GM12878 (cell line): ENCODE measurements around the gene SOX14. TPM values are rescaled to one million over a fixed set of nuclear protein-coding genes. Genes with fewer than 3 reads are reported as not detected.

Experiments
- ATAC-seq: fragments of 200-7000 bp; cut with Tn5 transposase; 3 replicates; pipeline ENCODE4 v1.9.1; 2020; ENCODE audit warnings: mild to moderate bottlenecking, moderate library complexity
- BruUV-seq: library from RNA; stranded (reverse); fragments of 400-500 nt; replicated peaks from 2 replicates; lab custom pipeline; 2021; lab: Mats Ljungman, UMichigan
- CTCF ChIA-PET: fragments of 300-600 bp; sonication (Branson Sonifier 250); formaldehyde crosslinking; extraction: SDS; loops from one replicate; lab custom pipeline; 2021; ENCODE audit warnings: inconsistent platforms; lab: Yijun Ruan, JAX
- POLR2A ChIA-PET: fragments of 350-600 bp; formaldehyde crosslinking; extraction: SDS; loops from one replicate; lab custom pipeline; 2021; ENCODE audit warnings: inconsistent platforms; lab: Charles Lee
- RAD21 ChIA-PET: fragments of 300-600 bp; sonication (Branson Sonifier 250); formaldehyde crosslinking; loops from one replicate; lab custom pipeline; 2023; ENCODE audit warnings: antibody characterized with exemption; ENCODE audit not compliant: unreplicated experiment; lab: Charles Lee
- SMC1A ChIA-PET: fragments of 300-600 bp; sonication (Branson Sonifier 250); formaldehyde crosslinking; loops from one replicate; lab custom pipeline; 2023; ENCODE audit not compliant: unreplicated experiment, uncharacterized antibody; lab: Charles Lee
- DNase-seq: peaks from one replicate; pipeline ENCODE4 v3.0.0-alpha.2; 2011; ENCODE audit warnings: low read depth, low spot score
- FAIRE-seq: peaks from 3 replicates; lab custom pipeline; 2011; peaks lifted over from hg19 to GRCh38; lab: Jason Lieb, UNC
- H2AFZ ChIP-seq: 2 replicates; pipeline ENCODE4 v1.6.0; 2011; ENCODE audit warnings: low read depth, low read length, control low read depth; ENCODE audit not compliant: control insufficient read depth
- H3K27ac ChIP-seq: 2 replicates; pipeline ENCODE4 v1.5.1; 2011; ENCODE audit warnings: control low read depth; ENCODE audit not compliant: control insufficient read depth, insufficient read depth
- H3K27me3 ChIP-seq, 2 experiments: replicated peaks in 1 of 2; 2 replicates each; pipeline versions ENCODE4 v1.6.0 to v1.6.1; 2011; ENCODE audit warnings: low read length in 1 of 2; ENCODE audit not compliant: control insufficient read depth in 2 of 2, insufficient read depth in 2 of 2
- H3K36me3 ChIP-seq, 2 experiments: 2 replicates each; pipeline ENCODE4 v1.5.1; 2011; ENCODE audit warnings: low read length in 1 of 2; ENCODE audit not compliant: control insufficient read depth in 2 of 2, insufficient read depth in 2 of 2
- H3K4me1 ChIP-seq: 2 replicates; pipeline ENCODE4 v1.6.1; 2011; ENCODE audit warnings: mild to moderate bottlenecking, low read length, moderate library complexity, mixed read lengths; ENCODE audit not compliant: control insufficient read depth, insufficient read depth
- H3K4me2 ChIP-seq: 2 replicates; pipeline ENCODE4 v1.6.0; 2011; ENCODE audit warnings: control low read depth; ENCODE audit not compliant: control insufficient read depth, insufficient read depth
- H3K4me3 ChIP-seq: fragments of 200-600 bp; sonication (generic); 2 replicates; pipeline ENCODE4 v1.5.1; 2016
- H3K79me2 ChIP-seq: 2 replicates; pipeline ENCODE4 v1.6.0; 2011; ENCODE audit warnings: low read length; ENCODE audit not compliant: control insufficient read depth, insufficient read depth
- H3K9ac ChIP-seq: 2 replicates; pipeline ENCODE4 v1.8.0; 2011; ENCODE audit warnings: low read length, control low read depth, mixed read lengths; ENCODE audit not compliant: control insufficient read depth, insufficient read depth
- H3K9me3 ChIP-seq: replicated peaks from 3 replicates; pipeline ENCODE4 v1.5.1; 2011; ENCODE audit warnings: mild to moderate bottlenecking, low read length; ENCODE audit not compliant: control insufficient read depth, insufficient read depth
- H4K20me1 ChIP-seq: 2 replicates; pipeline ENCODE4 v1.6.0; 2011; ENCODE audit not compliant: control insufficient read depth, insufficient read depth
- BACH1 ChIP-seq: fragments of 450-650 bp; IDR thresholded peaks from 2 replicates; pipeline ENCODE4 v1.6.1; 2017; ENCODE audit warnings: mild to moderate bottlenecking, borderline replicate concordance
- CHD4 ChIP-seq: fragments of 200-600 bp; sonication (generic); IDR thresholded peaks from 2 replicates; pipeline ENCODE4 v1.6.1; 2016; ENCODE audit warnings: mild to moderate bottlenecking
- DPF2 ChIP-seq: fragments of 450-650 bp; IDR thresholded peaks from 2 replicates; pipeline ENCODE4 v1.6.1; 2017; ENCODE audit warnings: mild to moderate bottlenecking
- MXI1 ChIP-seq: fragments of 150-350 bp; IDR thresholded peaks from 2 replicates; pipeline ENCODE4 v1.6.1; 2011; ENCODE audit warnings: low read depth, mild to moderate bottlenecking, inconsistent platforms, low read length, improper control_type of control experiment
- NFYB ChIP-seq: IDR thresholded peaks from 2 replicates; pipeline ENCODE4 v1.6.1; 2011; ENCODE audit warnings: low read depth, mild to moderate bottlenecking, low read length, improper control_type of control experiment, moderate library complexity; ENCODE audit not compliant: insufficient read depth
- NR2C2 ChIP-seq: IDR thresholded peaks from 2 replicates; pipeline ENCODE4 v1.6.1; 2011; ENCODE audit warnings: borderline replicate concordance, low read depth; ENCODE audit not compliant: control insufficient read depth, insufficient read length
- RBBP5 ChIP-seq: fragments of 200-600 bp; sonication (generic); conservative IDR thresholded peaks from 2 replicates; pipeline ENCODE4 v1.6.1; 2016
- SUPT20H ChIP-seq: IDR thresholded peaks from 2 replicates; pipeline ENCODE4 v1.6.1; 2011; ENCODE audit warnings: low read depth, mild to moderate bottlenecking, low read length, moderate library complexity, borderline replicate concordance; ENCODE audit not compliant: control insufficient read depth
- WGBS: methylation state at CpG from one replicate; pipeline ENCODE4 v1.1.6; 2016; ENCODE audit warnings: low lambda C conversion rate; ENCODE audit not compliant: insufficient replicate concordance, insufficient coverage; ENCODE audit errors: missing lambda C conversion rate; 5-methylcytosine and 5-hydroxymethylcytosine counted together
- in situ Hi-C: fragments of 300-500 bp; cut with MboI; formaldehyde crosslinking; loops from 9 replicates; pipeline ENCODE4 v1.14.3; 2018; ENCODE audit warnings: mixed read lengths
- intact Hi-C: fragments of 100-400 bp; cut with micrococcal nuclease; formaldehyde crosslinking; loops from one replicate; pipeline ENCODE4 v1.14.2; 2022; ENCODE audit not compliant: unreplicated experiment
- polyA plus RNA-seq, 11 experiments: library from polyadenylated mRNA; depleted of rRNA in 4 of 11; unstranded in 6 of 11; stranded (reverse) in 5 of 11; fragments of >200 nt; fragmentation: Nextera tagmentation in 4 of 11; fragmentation: Illumina TruSeq in 1 of 11; extraction: Ambion mirVana in 4 of 11; extraction: Trizol in 1 of 11; gene quantifications; 1 replicate in 1 of 11; 2 replicates in 10 of 11; pipeline versions ENCODE4 v1.2.1 to v1.2.3, GENCODE V29; 2011 to 2016; ENCODE audit warnings: inconsistent platforms in 2 of 11, missing spikeins in 2 of 11, low read depth in 1 of 11
- total RNA-seq, 4 experiments: library from RNA; depleted of rRNA in 3 of 4; stranded (reverse); fragments of >200 nt in 3 of 4; fragmentation: Illumina TruSeq in 1 of 4; extraction: Trizol in 1 of 4; gene quantifications; 2 replicates each; pipeline versions ENCODE4 v1.2.1 to v1.2.3, GENCODE V29; 2013 to 2021
- TF ChIP-seq, protein P1 (sequence below): fragments of 450-650 bp; IDR thresholded peaks from 2 replicates; pipeline ENCODE4 v1.6.1; 2017; ENCODE audit warnings: mild to moderate bottlenecking, low read depth, inconsistent platforms; ENCODE audit not compliant: poor library complexity, severe bottlenecking
- TF ChIP-seq, protein P2 (sequence below): fragments of 150-350 bp; IDR thresholded peaks from 2 replicates; pipeline ENCODE4 v1.6.1; 2016; ENCODE audit warnings: low read depth, low read length
- TF ChIP-seq, protein P3 (sequence below): IDR thresholded peaks from 2 replicates; pipeline ENCODE4 v1.6.1; 2012; ENCODE audit warnings: mild to moderate bottlenecking, low read depth, low read length

The SOX14 gene
- total and polyA plus RNA-seq, 10 of the 15 experiments (the other 5 are each of a cell fraction or from before 2014, with no cell fraction given) = 0.11 TPM; not detected in 9

DNA sequence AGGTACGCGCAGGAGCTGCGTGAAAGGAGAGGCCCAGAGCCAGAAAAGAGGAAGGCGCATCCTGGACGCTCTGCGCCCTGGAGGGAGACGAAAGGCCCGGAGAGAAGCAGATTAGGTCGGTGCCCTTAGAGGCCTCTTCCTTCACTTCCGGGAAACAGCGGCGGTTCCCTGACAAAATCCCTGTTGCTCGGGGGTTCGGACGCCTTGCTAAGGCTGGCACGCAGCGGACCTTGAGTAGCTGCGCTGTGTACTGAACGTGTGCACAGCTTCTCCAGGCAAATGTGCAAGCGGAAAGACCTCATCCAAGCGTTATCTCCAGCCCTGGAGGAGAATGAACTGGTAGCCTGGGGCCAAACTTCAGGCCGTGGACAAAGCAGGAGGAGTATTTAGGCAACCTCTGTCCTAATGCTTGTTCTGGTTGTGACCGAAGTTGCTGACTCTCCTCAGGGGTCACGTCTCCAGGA, 3.0 kb upstream of the SOX14 start (continued):
- no peak for TF ChIP-seq CHD4
- TF ChIP-seq, all 136 proteins: peak for 0

DNA sequence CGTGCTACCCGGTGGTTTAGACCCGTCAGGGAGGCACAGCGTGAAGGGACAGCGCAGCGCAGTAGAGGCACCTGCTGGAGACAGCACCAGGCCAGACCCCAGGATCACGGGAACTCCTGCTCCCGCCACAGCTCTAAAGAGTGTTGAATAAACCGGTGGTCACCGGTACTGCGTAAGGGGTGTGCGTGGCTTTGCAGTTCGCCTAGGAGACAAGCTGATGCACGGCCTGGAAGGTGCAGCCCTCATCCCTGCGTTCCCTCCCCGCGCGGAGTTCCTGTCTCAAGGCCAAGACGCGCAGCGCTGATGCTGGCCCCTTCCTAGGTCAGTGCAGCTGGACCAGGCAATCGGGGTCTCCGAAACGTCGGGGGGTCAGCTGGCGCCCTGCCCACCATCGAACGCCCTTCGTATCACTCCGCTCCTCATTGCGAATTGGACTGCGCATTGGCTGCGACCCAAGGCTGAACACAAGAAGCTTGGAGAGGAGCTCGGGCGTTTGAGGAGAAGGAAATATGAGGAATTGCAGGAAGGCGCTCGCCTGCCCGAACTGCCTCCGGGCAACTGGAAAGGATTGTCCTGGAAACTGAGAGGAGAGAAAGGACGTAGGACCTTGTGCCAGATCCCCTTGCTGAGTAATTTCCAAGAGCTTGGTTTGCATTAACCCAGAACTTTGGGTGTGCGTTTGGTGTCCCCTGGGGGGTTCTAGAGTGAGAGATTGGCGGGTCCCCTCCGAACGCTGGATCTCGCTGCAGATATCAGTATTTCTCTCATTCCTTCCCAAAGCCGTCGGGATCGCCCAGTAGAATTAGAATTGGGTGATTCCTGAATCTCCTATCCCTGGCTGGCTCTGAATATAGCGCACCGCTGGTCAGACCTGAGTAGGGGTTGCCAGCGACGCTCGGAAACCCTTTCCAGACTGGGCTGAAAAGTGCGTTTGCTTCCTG, 2.3 kb upstream of the SOX14 start:
- intact Hi-C loops = no loop called here
- H4K20me1 ChIP-seq = no peaks in the 10 kb centered on the region
- H2AFZ ChIP-seq = no peak overlapping the region
- ATAC-seq (no peak), FAIRE-seq (no peak), DNase-seq (no peak)
- no peaks in the 10 kb centered on the region for H3K36me3 ChIP-seq
- WGBS = 12% methylated on average over 54 of the region's 54 CpGs
- POLR2A ChIA-PET = no interaction called here
- SMC1A ChIA-PET = no interaction called here
- no peaks in the 10 kb centered on the region; the same call in 2 of the 3 replicates for H3K9me3 ChIP-seq
- RAD21 ChIA-PET = no interaction called here
- peaks cover 16 to 17% of the 10 kb centered on the region in 2 experiments for H3K27me3 ChIP-seq
- in situ Hi-C loops = loop anchor here (25.0 kb wide), 1 partner anchor 1175 kb away; the partner anchor contains the start of genes FOXL2 and FOXL2NB
- CTCF ChIA-PET = no interaction called here
- H3K27ac ChIP-seq = no peak overlapping the region
- no peaks in the 10 kb centered on the region for H3K4me1 ChIP-seq
- H3K4me3 ChIP-seq = no peak overlapping the region
- BruUV-seq = no TSS peak
- H3K4me2 ChIP-seq = no peak overlapping the region
- no peaks in the 10 kb centered on the region for H3K79me2 ChIP-seq
- no peak overlapping the region for H3K9ac ChIP-seq
- TF ChIP-seq, protein P1, sequence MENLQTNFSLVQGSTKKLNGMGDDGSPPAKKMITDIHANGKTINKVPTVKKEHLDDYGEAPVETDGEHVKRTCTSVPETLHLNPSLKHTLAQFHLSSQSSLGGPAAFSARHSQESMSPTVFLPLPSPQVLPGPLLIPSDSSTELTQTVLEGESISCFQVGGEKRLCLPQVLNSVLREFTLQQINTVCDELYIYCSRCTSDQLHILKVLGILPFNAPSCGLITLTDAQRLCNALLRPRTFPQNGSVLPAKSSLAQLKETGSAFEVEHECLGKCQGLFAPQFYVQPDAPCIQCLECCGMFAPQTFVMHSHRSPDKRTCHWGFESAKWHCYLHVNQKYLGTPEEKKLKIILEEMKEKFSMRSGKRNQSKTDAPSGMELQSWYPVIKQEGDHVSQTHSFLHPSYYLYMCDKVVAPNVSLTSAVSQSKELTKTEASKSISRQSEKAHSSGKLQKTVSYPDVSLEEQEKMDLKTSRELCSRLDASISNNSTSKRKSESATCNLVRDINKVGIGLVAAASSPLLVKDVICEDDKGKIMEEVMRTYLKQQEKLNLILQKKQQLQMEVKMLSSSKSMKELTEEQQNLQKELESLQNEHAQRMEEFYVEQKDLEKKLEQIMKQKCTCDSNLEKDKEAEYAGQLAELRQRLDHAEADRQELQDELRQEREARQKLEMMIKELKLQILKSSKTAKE = no peak
- no peak for TF ChIP-seq DPF2
- no peak for TF ChIP-seq BACH1
- TF ChIP-seq, protein P2, sequence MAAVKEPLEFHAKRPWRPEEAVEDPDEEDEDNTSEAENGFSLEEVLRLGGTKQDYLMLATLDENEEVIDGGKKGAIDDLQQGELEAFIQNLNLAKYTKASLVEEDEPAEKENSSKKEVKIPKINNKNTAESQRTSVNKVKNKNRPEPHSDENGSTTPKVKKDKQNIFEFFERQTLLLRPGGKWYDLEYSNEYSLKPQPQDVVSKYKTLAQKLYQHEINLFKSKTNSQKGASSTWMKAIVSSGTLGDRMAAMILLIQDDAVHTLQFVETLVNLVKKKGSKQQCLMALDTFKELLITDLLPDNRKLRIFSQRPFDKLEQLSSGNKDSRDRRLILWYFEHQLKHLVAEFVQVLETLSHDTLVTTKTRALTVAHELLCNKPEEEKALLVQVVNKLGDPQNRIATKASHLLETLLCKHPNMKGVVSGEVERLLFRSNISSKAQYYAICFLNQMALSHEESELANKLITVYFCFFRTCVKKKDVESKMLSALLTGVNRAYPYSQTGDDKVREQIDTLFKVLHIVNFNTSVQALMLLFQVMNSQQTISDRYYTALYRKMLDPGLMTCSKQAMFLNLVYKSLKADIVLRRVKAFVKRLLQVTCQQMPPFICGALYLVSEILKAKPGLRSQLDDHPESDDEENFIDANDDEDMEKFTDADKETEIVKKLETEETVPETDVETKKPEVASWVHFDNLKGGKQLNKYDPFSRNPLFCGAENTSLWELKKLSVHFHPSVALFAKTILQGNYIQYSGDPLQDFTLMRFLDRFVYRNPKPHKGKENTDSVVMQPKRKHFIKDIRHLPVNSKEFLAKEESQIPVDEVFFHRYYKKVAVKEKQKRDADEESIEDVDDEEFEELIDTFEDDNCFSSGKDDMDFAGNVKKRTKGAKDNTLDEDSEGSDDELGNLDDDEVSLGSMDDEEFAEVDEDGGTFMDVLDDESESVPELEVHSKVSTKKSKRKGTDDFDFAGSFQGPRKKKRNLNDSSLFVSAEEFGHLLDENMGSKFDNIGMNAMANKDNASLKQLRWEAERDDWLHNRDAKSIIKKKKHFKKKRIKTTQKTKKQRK = no peak
- TF ChIP-seq NFYB = no peak
- TF ChIP-seq SUPT20H = no peak
- TF ChIP-seq NR2C2 = no peak
- no peak for TF ChIP-seq RBBP5
- TF ChIP-seq MXI1 = no peak
- TF ChIP-seq, protein P3, sequence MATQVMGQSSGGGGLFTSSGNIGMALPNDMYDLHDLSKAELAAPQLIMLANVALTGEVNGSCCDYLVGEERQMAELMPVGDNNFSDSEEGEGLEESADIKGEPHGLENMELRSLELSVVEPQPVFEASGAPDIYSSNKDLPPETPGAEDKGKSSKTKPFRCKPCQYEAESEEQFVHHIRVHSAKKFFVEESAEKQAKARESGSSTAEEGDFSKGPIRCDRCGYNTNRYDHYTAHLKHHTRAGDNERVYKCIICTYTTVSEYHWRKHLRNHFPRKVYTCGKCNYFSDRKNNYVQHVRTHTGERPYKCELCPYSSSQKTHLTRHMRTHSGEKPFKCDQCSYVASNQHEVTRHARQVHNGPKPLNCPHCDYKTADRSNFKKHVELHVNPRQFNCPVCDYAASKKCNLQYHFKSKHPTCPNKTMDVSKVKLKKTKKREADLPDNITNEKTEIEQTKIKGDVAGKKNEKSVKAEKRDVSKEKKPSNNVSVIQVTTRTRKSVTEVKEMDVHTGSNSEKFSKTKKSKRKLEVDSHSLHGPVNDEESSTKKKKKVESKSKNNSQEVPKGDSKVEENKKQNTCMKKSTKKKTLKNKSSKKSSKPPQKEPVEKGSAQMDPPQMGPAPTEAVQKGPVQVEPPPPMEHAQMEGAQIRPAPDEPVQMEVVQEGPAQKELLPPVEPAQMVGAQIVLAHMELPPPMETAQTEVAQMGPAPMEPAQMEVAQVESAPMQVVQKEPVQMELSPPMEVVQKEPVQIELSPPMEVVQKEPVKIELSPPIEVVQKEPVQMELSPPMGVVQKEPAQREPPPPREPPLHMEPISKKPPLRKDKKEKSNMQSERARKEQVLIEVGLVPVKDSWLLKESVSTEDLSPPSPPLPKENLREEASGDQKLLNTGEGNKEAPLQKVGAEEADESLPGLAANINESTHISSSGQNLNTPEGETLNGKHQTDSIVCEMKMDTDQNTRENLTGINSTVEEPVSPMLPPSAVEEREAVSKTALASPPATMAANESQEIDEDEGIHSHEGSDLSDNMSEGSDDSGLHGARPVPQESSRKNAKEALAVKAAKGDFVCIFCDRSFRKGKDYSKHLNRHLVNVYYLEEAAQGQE = no peak
